ENCODE data around the gene SRGAP3. TPM values are rescaled to one million over a fixed set of nuclear protein-coding genes. Genes with fewer than 3 reads are reported as not detected.

Gene SRGAP3
- total RNA-seq, 6 experiments from 2014 or later: 1.8 to 5.2 (median 3.1) TPM

GRCh38 chr3:8981296-8981695, 268.1 kb downstream of the SRGAP3 start:
- DNase-seq (no peak), ATAC-seq (peak in 2 of 4 donors; percentile 11 to 29)
- WGBS (ENCODE audit: insufficient coverage, low coverage, low lambda C conversion rate, missing lambda C conversion rate): 79% methylated on average over 9 of the region's 9 CpGs
- H3K4me1 ChIP-seq: peaks cover 0 to 21% (median 0%) of the 10 kb centered on the region in 4 donors
- no peaks in the 10 kb centered on the region for H3K36me3 ChIP-seq
- no peaks in the 10 kb centered on the region for H3K27me3 ChIP-seq
- H3K4me3 ChIP-seq: no peak overlapping the region
- H3K27ac ChIP-seq: peak overlapping the region in 2 of 3 donors; percentile 43 to 68
- H3K9me3 ChIP-seq: no peaks in the 10 kb centered on the region
- TF ChIP-seq CTCF (IDR thresholded peaks at IDR 0.05) (no peak), POLR2A (IDR thresholded peaks at IDR 0.05) (no peak)
- intact Hi-C loops (cut with DNase I): no loop called here

GRCh38 chr3:8980756-8981257, 268.6 kb downstream of the SRGAP3 start:
- 26% methylated on average over 5 of the region's 6 CpGs for WGBS (ENCODE audit: insufficient coverage, low coverage, low lambda C conversion rate, missing lambda C conversion rate)
- Histone ChIP-seq H3K4me3 (no peak overlapping the region), H3K36me3 (no peaks in the 10 kb centered on the region), H3K9me3 (no peaks in the 10 kb centered on the region), H3K4me1 (peaks cover 0 to 21% (median 0%) of the 10 kb centered on the region in 4 donors), H3K27ac (peak overlapping the region in 2 of 3 donors; percentile 43 to 68), H3K27me3 (no peaks in the 10 kb centered on the region)
- ATAC-seq: peak; percentile 64 to 85 (median 78)
- peak in 1 of 3 donors; percentile 39 for DNase-seq
- TF ChIP-seq CTCF (IDR thresholded peaks at IDR 0.05): no peak
- intact Hi-C loops (cut with DNase I): no loop called here

- no peak for DNase-seq
- Histone ChIP-seq H3K4me3 (no peak overlapping the region), H3K27ac (no peak overlapping the region), H3K4me1 (peaks cover 0 to 21% (median 0%) of the 10 kb centered on the region in 4 donors), H3K9me3 (no peaks in the 10 kb centered on the region), H3K36me3 (no peaks in the 10 kb centered on the region), H3K27me3 (no peaks in the 10 kb centered on the region)
- no peak for ATAC-seq
- 92% methylated on average over 1 of the region's 1 CpG for WGBS (ENCODE audit: insufficient coverage, low coverage, low lambda C conversion rate, missing lambda C conversion rate)
- intact Hi-C loops (cut with DNase I): no loop called here
- no peak for TF ChIP-seq POLR2A (IDR thresholded peaks at IDR 0.05)
Measured at GRCh38 chr3:8979262-8979661, 270.2 kb downstream of the SRGAP3 start.

GRCh38 chr3:8978551-8978950, 270.9 kb downstream of the SRGAP3 start:
- H3K27me3 ChIP-seq: no peaks in the 10 kb centered on the region
- intact Hi-C loops (cut with DNase I): no loop called here
- H3K4me1 ChIP-seq: peaks cover 0 to 19% (median 0%) of the 10 kb centered on the region in 4 donors
- no peak for DNase-seq
- no peak overlapping the region for H3K4me3 ChIP-seq
- no peak for TF ChIP-seq POLR2A (IDR thresholded peaks at IDR 0.05)
- no peaks in the 10 kb centered on the region for H3K9me3 ChIP-seq
- no peak overlapping the region for H3K27ac ChIP-seq
- no peaks in the 10 kb centered on the region for H3K36me3 ChIP-seq
- WGBS (ENCODE audit: insufficient coverage, low coverage, low lambda C conversion rate, missing lambda C conversion rate): 67% methylated on average over 3 of the region's 3 CpGs
- ATAC-seq: no peak

- no peak overlapping the region for H3K4me3 ChIP-seq
- WGBS (ENCODE audit: insufficient coverage, low coverage, low lambda C conversion rate, missing lambda C conversion rate): 56% methylated on average over 3 of the region's 6 CpGs
- TF ChIP-seq CTCF (IDR thresholded peaks at IDR 0.05): no peak
- TF ChIP-seq POLR2A (IDR thresholded peaks at IDR 0.05): no peak
- H3K9me3 ChIP-seq: no peaks in the 10 kb centered on the region
- DNase-seq (no peak), ATAC-seq (no peak)
- no peaks in the 10 kb centered on the region for H3K36me3 ChIP-seq
- H3K27me3 ChIP-seq: no peaks in the 10 kb centered on the region
- H3K4me1 ChIP-seq: peaks cover 0 to 7% (median 0%) of the 10 kb centered on the region in 4 donors
- H3K27ac ChIP-seq: no peak overlapping the region
- intact Hi-C loops (cut with DNase I): no loop called here
Measured at GRCh38 chr3:8976540-8977182, 272.8 kb downstream of the SRGAP3 start.
